ENCODE measurements around the gene C3.
"Not testable (repeated sequence)": the region's sequence is repeated elsewhere in the genome, so short reads cannot be mapped to it uniquely, and the experiment has no call there.

C3 gene

GRCh38 chr19:6679139-6679538 lies 41.3 kb downstream of the C3 start:
- TF ChIP-seq, protein P1, sequence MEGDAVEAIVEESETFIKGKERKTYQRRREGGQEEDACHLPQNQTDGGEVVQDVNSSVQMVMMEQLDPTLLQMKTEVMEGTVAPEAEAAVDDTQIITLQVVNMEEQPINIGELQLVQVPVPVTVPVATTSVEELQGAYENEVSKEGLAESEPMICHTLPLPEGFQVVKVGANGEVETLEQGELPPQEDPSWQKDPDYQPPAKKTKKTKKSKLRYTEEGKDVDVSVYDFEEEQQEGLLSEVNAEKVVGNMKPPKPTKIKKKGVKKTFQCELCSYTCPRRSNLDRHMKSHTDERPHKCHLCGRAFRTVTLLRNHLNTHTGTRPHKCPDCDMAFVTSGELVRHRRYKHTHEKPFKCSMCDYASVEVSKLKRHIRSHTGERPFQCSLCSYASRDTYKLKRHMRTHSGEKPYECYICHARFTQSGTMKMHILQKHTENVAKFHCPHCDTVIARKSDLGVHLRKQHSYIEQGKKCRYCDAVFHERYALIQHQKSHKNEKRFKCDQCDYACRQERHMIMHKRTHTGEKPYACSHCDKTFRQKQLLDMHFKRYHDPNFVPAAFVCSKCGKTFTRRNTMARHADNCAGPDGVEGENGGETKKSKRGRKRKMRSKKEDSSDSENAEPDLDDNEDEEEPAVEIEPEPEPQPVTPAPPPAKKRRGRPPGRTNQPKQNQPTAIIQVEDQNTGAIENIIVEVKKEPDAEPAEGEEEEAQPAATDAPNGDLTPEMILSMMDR (IDR thresholded peaks at IDR 0.05; ENCODE audit: borderline replicate concordance, control extremely low read depth, extremely low read depth, insufficient read depth, missing control alignments) = no peak
- in situ Hi-C loops (cut with MboI; ENCODE audit: low sequenced_read_pairs, unreplicated experiment) = no loop called here
- DNase-seq (ENCODE audit: low spot score) = no peak

- TF ChIP-seq, protein P1 (IDR thresholded peaks at IDR 0.05; ENCODE audit: borderline replicate concordance, control extremely low read depth, extremely low read depth, insufficient read depth, missing control alignments) = no peak
- in situ Hi-C loops (cut with MboI; ENCODE audit: low sequenced_read_pairs, unreplicated experiment) = no loop called here
- no peak for DNase-seq (ENCODE audit: low spot score)
Observed at GRCh38 chr19:6678690-6679109, 41.8 kb downstream of the C3 start.

- DNase-seq (ENCODE audit: low spot score) = peak; percentile 81
Observed at GRCh38 chr19:6677883-6678689, 42.4 kb downstream of the C3 start.

GRCh38 chr19:6677495-6677882 lies 43.0 kb downstream of the C3 start:
- TF ChIP-seq, protein P1 (IDR thresholded peaks at IDR 0.05; ENCODE audit: borderline replicate concordance, control extremely low read depth, extremely low read depth, insufficient read depth, missing control alignments) = no peak
- no peak for DNase-seq (ENCODE audit: low spot score)
- in situ Hi-C loops (cut with MboI; ENCODE audit: low sequenced_read_pairs, unreplicated experiment) = no loop called here

More at GRCh38 chr19:6677883-6678689, 42.4 kb downstream of the C3 start:
- in situ Hi-C loops (cut with MboI; ENCODE audit: low sequenced_read_pairs, unreplicated experiment) = no loop called here
- TF ChIP-seq, protein P1 (IDR thresholded peaks at IDR 0.05; ENCODE audit: borderline replicate concordance, control extremely low read depth, extremely low read depth, insufficient read depth, missing control alignments) = no peak

DNA sequence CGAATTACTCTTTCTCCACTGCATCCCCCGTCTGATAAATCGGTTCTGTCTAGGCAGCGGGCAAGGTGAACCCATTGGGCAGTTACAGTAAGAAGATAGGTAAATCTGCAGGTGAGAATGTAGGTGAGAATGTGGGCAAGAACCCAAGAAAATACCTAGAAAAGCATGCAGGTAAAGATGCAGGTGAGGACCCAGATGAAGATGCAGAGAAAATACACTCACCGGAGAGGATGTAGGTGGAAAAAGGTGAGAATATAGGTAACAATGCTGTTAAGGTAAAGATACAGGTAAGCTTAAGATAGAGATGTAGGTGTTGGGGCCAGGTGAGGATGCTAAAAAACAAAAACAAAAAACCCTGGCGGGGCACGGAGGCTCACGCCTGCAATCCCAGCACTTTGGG lies 44.2 kb downstream of the C3 start:
- TF ChIP-seq, protein P1 (IDR thresholded peaks at IDR 0.05; ENCODE audit: borderline replicate concordance, control extremely low read depth, extremely low read depth, insufficient read depth, missing control alignments) = no peak
- DNase-seq (ENCODE audit: low spot score) = no peak
- in situ Hi-C loops (cut with MboI; ENCODE audit: low sequenced_read_pairs, unreplicated experiment) = no loop called here

- DNase-seq (ENCODE audit: low spot score) = peak; percentile 87
- TF ChIP-seq, protein P1 (IDR thresholded peaks at IDR 0.05; ENCODE audit: borderline replicate concordance, control extremely low read depth, extremely low read depth, insufficient read depth, missing control alignments) = peak; percentile 5
- in situ Hi-C loops (cut with MboI; ENCODE audit: low sequenced_read_pairs, unreplicated experiment) = no loop called here
Observed at GRCh38 chr19:6674868-6675305, 45.6 kb downstream of the C3 start.

DNA sequence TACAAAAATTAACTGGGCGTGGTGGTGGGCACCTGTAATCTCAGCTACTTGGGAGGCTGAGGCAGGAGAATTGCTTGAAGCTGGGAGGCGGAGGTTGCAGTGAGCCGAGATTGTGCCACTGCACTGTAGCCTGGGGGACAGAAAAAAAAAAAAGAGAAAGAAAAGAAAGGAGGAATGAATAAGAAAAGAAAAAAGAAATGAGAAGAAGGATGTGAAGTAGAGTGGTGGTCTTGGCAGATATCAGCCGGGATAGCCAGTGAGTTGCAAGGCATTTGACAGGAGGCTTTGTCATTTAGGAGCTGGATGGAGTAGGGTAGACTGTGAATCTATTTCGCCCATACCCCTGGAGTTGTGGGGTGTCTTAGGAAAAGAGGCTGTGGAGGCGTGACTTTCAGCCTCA lies 46.0 kb downstream of the C3 start:
- DNase-seq (ENCODE audit: low spot score); in situ Hi-C loops (cut with MboI; ENCODE audit: low sequenced_read_pairs, unreplicated experiment): not testable (repeated sequence)
